Measurements from ENCODE around the gene NPAS4.

Gene NPAS4

DNA sequence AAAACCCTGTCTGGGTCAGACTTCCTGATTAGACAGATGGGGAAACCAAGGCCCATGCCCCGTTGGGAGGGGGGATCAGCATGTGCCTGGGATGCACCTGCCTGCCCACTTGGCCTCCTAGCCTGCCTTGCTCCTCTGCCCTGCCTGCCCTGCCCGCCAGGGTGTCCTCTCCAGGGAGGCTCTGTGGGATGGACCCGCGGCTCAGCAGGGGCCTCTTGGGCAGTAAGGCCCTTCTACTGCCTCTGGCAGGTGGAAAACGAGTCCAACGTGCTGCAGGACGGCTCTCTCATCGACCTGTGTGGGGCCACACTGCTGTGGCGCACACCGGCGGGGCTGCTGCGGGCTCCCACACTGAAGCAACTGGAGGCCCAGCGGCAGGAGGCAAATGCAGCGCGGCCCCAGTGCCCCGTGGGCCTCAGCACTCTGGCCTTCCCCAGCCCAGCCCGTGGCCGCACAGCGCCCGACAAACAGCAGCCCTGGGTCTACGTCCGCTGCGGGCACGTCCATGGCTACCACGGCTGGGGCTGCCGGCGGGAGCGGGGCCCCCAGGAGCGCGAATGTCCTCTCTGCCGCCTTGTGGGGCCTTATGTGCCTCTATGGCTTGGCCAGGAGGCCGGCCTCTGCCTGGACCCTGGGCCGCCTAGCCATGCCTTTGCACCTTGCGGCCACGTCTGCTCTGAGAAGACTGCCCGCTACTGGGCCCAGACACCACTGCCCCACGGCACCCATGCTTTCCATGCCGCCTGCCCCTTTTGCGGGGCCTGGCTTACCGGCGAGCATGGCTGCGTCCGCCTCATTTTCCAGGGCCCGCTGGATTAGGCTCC lies 54.7 kb downstream of the NPAS4 start:
- TF ChIP-seq CTCF (IDR thresholded peaks at IDR 0.05; ENCODE audit: insufficient read depth, missing control alignments): no peak
- no peak for FAIRE-seq
- no peak for DNase-seq (ENCODE audit: insufficient read length, low spot score)
